ENCODE data around the gene YWHAH. TPM values are rescaled to one million over a fixed set of nuclear protein-coding genes. Genes with fewer than 3 reads are reported as not detected.

The YWHAH gene
- total and polyA plus RNA-seq, 2 experiments from 2014 or later = 168 to 237 TPM

DNA sequence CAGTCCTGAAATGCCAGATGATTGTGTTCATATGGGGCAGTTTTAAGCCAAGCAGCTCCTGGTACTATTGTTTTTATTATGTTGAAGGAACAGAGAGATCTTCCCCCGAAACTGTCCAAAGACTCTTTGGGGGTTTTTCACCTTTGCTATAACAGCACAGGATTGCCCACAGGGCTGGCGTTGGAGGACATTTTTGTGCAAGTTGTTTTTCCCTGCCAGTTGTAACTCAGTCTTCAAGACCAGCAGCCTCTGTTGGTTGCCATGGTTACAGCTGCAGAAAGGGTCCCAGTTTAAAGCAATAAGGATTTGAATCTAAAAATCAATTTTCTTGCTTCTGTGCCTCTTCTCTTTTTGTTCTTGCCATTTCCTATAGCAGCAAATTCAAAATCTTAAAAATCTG lies 45.4 kb upstream of the YWHAH start:
- Histone ChIP-seq H3K27me3 (replicated peaks; ENCODE audit: insufficient read depth) (no peaks in the 10 kb centered on the region), H3K9ac (no peak overlapping the region), H3K9me2 (ENCODE audit: insufficient read depth) (no peaks in the 10 kb centered on the region), H3K4me3 (no peak overlapping the region), H4K20me1 (ENCODE audit: insufficient read depth) (no peaks in the 10 kb centered on the region), H3K79me2 (ENCODE audit: insufficient read depth) (no peaks in the 10 kb centered on the region), H3K4me1 (ENCODE audit: insufficient read depth) (no peaks in the 10 kb centered on the region), H2AFZ (no peak overlapping the region), H3K27ac (no peak overlapping the region), H3K36me3 (ENCODE audit: low read depth) (no peaks in the 10 kb centered on the region; the same call in 1 of the 2 replicates), H3K9me3 (ENCODE audit: low read depth) (no peaks in the 10 kb centered on the region), H3F3A (ENCODE audit: insufficient read depth) (no peaks in the 10 kb centered on the region), H3K4me2 (ENCODE audit: unreplicated experiment) (no peak overlapping the region)
- DNase-seq = no peak
- in situ Hi-C loops (cut with MboI) = no loop called here
- WGBS, 2 experiments (ENCODE audit: low coverage in 1 of 2, low lambda C conversion rate in 2 of 2, missing lambda C conversion rate in 2 of 2) = 95% methylated on average over 2 of the region's 2 CpGs
- TF ChIP-seq EZH2 (IDR thresholded peaks at IDR 0.05; ENCODE audit: insufficient read depth, poor library complexity, severe bottlenecking) (no peak), EZH2phosphoT487 (IDR thresholded peaks at IDR 0.05; ENCODE audit: insufficient read depth, low read depth) (no peak)

DNA sequence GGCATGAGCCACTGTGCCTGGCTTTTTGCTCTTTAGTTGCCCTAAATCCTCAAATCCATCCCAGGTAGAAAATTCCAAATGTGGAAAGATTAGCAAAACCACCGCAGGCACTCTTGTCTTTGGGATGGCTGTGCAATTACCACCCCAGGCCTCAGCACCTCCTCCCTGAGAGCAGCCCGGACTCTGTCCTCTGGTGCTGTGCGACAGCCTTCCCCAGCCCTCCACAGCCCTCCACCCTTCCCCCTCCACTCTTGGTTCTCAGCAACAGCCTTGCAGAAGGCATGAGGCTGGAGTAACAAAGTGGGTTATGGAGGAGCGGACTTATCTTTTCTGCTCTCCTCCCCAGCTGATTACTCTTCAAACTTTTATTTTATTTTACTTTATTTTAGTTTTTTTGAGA lies 44.7 kb upstream of the YWHAH start:
- in situ Hi-C loops (cut with MboI) = no loop called here
- Histone ChIP-seq H3K27ac (no peak overlapping the region), H2AFZ (no peak overlapping the region), H3K9ac (no peak overlapping the region), H3K36me3 (ENCODE audit: low read depth) (no peaks in the 10 kb centered on the region; the same call in 1 of the 2 replicates), H3K27me3 (replicated peaks; ENCODE audit: insufficient read depth) (no peaks in the 10 kb centered on the region), H3K9me3 (ENCODE audit: low read depth) (no peaks in the 10 kb centered on the region), H3K4me1 (ENCODE audit: insufficient read depth) (no peaks in the 10 kb centered on the region), H3K4me3 (no peak overlapping the region), H3K4me2 (ENCODE audit: unreplicated experiment) (no peak overlapping the region), H3K9me2 (ENCODE audit: insufficient read depth) (no peaks in the 10 kb centered on the region), H3F3A (ENCODE audit: insufficient read depth) (no peaks in the 10 kb centered on the region), H3K79me2 (ENCODE audit: insufficient read depth) (no peaks in the 10 kb centered on the region), H4K20me1 (ENCODE audit: insufficient read depth) (no peaks in the 10 kb centered on the region)
- 95 to 100% methylated on average over 4 of the region's 4 CpGs for WGBS, 2 experiments (ENCODE audit: low coverage in 1 of 2, low lambda C conversion rate in 2 of 2, missing lambda C conversion rate in 2 of 2)
- TF ChIP-seq EZH2phosphoT487 (IDR thresholded peaks at IDR 0.05; ENCODE audit: insufficient read depth, low read depth) (no peak), EZH2 (IDR thresholded peaks at IDR 0.05; ENCODE audit: insufficient read depth, poor library complexity, severe bottlenecking) (no peak)
- DNase-seq = no peak

DNA sequence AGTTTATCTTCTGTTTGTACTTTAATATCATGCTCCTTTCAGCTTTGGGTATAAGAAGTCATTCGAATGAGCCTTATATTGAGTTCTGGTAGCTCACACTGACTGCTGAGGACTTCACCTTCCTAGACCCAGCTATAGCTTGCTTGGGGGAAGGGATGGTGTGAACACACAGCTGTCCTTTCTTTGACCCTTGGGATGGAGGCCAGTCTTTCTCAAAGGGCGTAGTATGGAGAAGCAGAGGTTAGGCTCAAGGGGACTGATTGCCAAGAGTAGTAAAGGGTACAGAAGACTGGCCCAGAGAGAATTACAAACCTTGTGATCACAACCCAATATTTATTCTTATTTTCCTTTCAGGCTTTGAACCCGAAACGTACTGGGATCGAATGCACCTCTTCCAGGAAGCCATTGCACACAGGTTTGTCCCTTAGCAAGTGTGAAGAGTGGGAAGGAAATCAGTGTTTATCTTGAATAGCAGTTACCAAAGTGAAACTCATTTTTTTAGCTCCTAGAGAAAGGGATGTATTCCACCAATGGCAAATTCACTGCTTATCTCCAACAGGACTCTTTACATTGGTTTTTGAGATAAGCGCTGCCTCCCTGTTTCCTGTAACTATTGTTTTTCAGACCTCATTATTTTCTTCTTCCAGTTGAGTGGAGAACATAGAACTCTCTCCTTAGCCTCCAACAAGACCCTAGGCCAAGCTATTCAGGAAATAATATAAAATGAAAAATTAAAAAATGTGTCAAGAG lies 42.8 kb upstream of the YWHAH start:
- no peak overlapping the region for H3K9ac ChIP-seq
- H3K4me1 ChIP-seq (ENCODE audit: insufficient read depth) = no peaks in the 10 kb centered on the region
- H3K27ac ChIP-seq = no peak overlapping the region
- no peak for DNase-seq
- no peak overlapping the region for H3K4me2 ChIP-seq (ENCODE audit: unreplicated experiment)
- no peak for TF ChIP-seq EZH2phosphoT487 (IDR thresholded peaks at IDR 0.05; ENCODE audit: insufficient read depth, low read depth)
- no peak for TF ChIP-seq EZH2 (IDR thresholded peaks at IDR 0.05; ENCODE audit: insufficient read depth, poor library complexity, severe bottlenecking)
- no peaks in the 10 kb centered on the region for H4K20me1 ChIP-seq (ENCODE audit: insufficient read depth)
- H2AFZ ChIP-seq = no peak overlapping the region
- H3K27me3 ChIP-seq (replicated peaks; ENCODE audit: insufficient read depth) = no peaks in the 10 kb centered on the region
- H3K79me2 ChIP-seq (ENCODE audit: insufficient read depth) = no peaks in the 10 kb centered on the region
- no peak overlapping the region for H3K4me3 ChIP-seq
- H3K9me2 ChIP-seq (ENCODE audit: insufficient read depth) = no peaks in the 10 kb centered on the region
- WGBS, 2 experiments (ENCODE audit: low coverage in 1 of 2, low lambda C conversion rate in 2 of 2, missing lambda C conversion rate in 2 of 2) = 98 to 100% methylated on average over 6 of the region's 6 CpGs
- in situ Hi-C loops (cut with MboI) = no loop called here
- no peaks in the 10 kb centered on the region for H3F3A ChIP-seq (ENCODE audit: insufficient read depth)
- H3K9me3 ChIP-seq (ENCODE audit: low read depth) = no peaks in the 10 kb centered on the region
- H3K36me3 ChIP-seq (ENCODE audit: low read depth) = no peaks in the 10 kb centered on the region; the same call in 1 of the 2 replicates

DNA sequence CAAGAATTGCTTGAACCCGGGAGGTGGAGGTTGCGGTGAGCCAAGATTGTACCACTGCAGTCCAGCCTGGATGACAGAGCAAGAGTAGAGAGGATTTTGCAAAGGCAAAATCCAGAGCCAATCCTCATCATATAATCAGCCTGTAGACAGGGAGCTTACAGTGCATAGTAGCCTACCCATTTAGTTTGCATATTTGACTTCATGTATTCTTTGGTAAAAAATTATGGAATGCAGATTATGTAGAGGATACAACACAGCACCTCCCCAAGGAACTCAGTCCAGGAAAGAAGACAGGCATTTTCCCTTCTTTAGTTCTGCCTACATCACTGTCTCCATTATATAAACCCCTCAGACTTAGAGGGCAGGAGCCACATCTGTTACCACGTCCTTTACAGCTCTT lies 39.7 kb upstream of the YWHAH start:
- no peak overlapping the region for H2AFZ ChIP-seq
- in situ Hi-C loops (cut with MboI) = no loop called here
- H4K20me1 ChIP-seq (ENCODE audit: insufficient read depth) = no peaks in the 10 kb centered on the region
- H3K9ac ChIP-seq = no peak overlapping the region
- no peaks in the 10 kb centered on the region for H3K4me1 ChIP-seq (ENCODE audit: insufficient read depth)
- H3K27me3 ChIP-seq (replicated peaks; ENCODE audit: insufficient read depth) = no peaks in the 10 kb centered on the region
- no peaks in the 10 kb centered on the region for H3F3A ChIP-seq (ENCODE audit: insufficient read depth)
- no peak overlapping the region for H3K4me2 ChIP-seq (ENCODE audit: unreplicated experiment)
- H3K27ac ChIP-seq = no peak overlapping the region
- TF ChIP-seq EZH2 (IDR thresholded peaks at IDR 0.05; ENCODE audit: insufficient read depth, poor library complexity, severe bottlenecking) = no peak
- TF ChIP-seq EZH2phosphoT487 (IDR thresholded peaks at IDR 0.05; ENCODE audit: insufficient read depth, low read depth) = no peak
- no peaks in the 10 kb centered on the region for H3K9me3 ChIP-seq (ENCODE audit: low read depth)
- H3K4me3 ChIP-seq = no peak overlapping the region
- DNase-seq = no peak
- no peaks in the 10 kb centered on the region for H3K79me2 ChIP-seq (ENCODE audit: insufficient read depth)
- H3K36me3 ChIP-seq (ENCODE audit: low read depth) = no peaks in the 10 kb centered on the region
- no peaks in the 10 kb centered on the region for H3K9me2 ChIP-seq (ENCODE audit: insufficient read depth)
- WGBS, 2 experiments (ENCODE audit: low coverage in 1 of 2, low lambda C conversion rate in 2 of 2, missing lambda C conversion rate in 2 of 2) = 94 to 100% methylated on average over 3 of the region's 3 CpGs

All from GM23248 (cell line).